GM18502 (cell line): ENCODE results near the gene KCNK2.

Source experiments
- ATAC-seq: cut with Tn5 transposase; IDR thresholded peaks from one replicate; pipeline ENCODE4 v1.9.1; 2021; ENCODE audit warnings: mild to moderate bottlenecking; ENCODE audit not compliant: unreplicated experiment, poor library complexity

KCNK2 gene

GRCh38 chr1:215241451-215241850 lies 158.9 kb downstream of the KCNK2 start:
- ATAC-seq: no peak

DNA sequence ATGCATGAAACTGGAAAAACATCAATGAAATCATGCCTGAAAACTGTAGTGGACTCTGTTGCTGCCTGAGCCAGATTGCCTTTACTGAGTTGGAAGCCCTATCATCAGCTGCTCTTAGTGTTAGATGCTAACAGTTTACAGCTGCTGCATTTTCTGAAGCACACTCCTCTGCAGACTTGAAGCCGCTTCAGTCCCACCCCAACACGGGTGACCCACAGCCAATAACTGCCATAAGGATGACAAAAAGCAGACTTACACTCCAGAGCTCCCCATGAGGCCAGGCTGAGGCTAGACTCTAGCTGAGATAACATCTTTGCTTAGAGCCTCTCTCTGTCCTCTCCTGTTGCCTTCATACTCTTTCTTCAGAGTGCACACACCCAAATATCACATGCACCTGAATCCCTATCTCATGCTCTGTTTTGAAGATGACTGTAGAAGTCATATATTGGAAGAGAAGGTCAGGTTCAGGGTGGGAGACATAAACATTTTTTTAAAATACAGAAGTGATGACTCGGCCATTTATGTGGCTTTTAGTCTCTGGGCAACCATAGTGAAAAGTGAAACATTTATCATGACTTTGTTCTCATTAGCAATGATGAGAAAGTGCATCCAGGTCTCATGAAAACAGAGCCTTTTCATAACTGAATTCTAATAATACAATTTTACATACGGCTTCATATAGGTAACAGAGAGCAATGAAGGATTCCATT lies 161.0 kb downstream of the KCNK2 start:
- ATAC-seq: no peak

- no peak for ATAC-seq
These were observed 168.4 kb downstream of the KCNK2 start for GRCh38 chr1:215250913-215251312.

- no peak for ATAC-seq
These were observed 168.9 kb downstream of the KCNK2 start for GRCh38 chr1:215251428-215251827.

DNA sequence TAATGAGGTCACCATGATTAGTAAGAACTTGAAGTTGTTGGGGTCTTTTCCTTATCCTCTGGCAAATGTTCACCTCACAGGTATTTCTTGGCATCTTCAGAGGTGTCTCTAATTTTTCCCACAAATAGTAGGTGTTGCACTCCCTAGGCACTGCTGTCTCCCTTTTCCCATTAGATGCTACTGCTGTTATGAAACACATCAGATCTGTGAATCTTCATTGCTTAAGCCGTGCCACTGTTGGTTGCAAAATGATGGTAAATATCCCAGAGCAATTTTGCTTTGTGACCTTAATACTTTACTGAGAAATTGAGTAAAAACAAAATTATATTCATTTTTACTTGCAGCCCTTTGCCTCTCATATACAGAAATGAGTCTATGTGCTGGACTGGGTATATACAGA lies 169.6 kb downstream of the KCNK2 start:
- no peak for ATAC-seq

DNA sequence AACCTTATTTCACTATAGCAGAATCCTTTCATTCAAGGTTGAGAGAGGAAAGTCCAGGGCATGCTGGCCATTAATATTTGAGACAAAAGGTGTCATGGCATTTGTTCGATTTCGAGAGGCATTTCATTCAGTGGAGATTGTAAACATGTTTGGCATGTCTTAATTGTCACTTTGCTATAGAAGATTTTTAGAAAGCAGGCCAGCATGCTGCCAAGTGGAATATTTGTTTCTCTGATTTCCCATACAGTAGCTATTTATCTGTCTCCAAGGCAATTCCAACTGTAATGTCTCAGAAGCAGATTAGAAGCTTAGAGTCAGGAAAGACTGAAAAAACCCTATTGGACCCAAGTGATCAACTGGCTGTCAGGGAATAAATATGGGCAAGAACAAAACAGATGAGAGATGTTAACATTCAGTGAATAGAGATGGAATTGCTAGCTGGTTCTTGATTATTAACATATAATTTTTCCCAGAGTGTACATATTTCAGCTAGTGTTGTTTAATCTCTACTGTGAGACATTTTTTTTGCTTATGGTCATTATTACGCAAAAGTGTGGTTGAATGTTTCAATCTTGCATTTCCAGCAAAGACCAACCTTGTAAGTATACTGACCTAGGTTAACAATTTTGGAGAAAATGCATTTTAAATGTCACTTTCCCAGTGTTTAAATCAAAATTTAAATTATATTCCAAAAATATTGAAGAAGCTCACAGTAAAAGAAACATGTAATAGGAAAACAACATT lies 174.6 kb downstream of the KCNK2 start:
- no peak for ATAC-seq

- no peak for ATAC-seq
These were observed 178.2 kb downstream of the KCNK2 start for GRCh38 chr1:215260711-215261110.

GRCh38 chr1:215262106-215262505 lies 179.6 kb downstream of the KCNK2 start:
- ATAC-seq: no peak

DNA sequence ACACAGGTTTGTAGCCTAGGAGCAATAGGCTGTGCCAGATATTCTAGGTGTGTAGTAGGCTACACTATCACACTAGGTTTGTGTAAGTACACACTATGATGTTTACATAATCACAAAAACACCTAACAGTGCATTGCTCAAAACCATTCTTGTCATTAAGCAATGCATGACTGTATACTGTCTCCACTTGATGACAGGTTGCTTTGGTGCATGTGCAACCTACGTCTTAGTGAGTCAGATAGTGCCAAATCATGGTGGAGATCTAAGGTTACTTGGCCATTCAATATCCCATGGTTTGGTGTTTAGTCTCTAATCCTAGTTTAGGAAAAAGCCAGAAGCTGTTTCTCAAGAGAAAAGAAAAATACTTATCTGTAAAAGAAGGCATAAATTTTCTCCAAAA lies 181.1 kb downstream of the KCNK2 start:
- ATAC-seq: no peak

- ATAC-seq: no peak
These were observed 182.1 kb downstream of the KCNK2 start for GRCh38 chr1:215264649-215265048.

DNA sequence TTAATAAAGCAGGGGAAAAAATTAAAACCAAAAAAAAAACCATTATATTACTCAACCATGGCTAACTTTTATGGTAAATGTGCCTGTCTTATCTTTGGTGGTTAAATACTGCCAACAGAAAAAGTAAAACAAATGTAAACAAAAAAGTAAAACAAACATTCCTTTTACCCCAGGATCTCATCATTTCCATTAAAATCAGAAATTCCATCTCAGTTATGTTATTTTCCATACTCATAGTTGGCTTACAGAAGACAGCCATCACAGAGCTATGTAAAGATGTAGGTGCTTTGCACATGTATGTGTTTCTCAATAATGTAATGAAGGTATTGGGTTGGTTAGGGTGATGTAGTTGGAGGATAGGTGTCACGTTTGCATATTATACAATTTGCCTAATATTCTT lies 185.0 kb downstream of the KCNK2 start:
- ATAC-seq: no peak

DNA sequence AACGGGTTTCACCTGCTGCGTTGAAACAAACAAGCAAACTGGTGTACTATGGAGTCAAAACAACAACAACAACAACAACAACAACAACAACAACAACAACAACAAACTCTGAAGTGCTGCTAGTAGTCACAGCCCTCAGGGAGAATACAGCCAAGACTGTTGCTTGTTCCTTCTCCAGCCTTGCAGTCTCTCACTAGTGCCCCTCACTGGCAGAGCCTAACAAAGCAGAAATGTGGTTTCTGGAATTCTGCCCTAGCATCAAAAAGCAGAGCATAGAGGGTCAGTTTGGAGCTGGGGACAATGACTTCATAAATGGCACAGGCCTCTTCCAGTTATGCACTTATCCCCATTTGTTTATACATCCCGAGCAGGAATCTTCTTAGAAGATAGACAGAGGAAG lies 187.4 kb downstream of the KCNK2 start:
- ATAC-seq: no peak

DNA sequence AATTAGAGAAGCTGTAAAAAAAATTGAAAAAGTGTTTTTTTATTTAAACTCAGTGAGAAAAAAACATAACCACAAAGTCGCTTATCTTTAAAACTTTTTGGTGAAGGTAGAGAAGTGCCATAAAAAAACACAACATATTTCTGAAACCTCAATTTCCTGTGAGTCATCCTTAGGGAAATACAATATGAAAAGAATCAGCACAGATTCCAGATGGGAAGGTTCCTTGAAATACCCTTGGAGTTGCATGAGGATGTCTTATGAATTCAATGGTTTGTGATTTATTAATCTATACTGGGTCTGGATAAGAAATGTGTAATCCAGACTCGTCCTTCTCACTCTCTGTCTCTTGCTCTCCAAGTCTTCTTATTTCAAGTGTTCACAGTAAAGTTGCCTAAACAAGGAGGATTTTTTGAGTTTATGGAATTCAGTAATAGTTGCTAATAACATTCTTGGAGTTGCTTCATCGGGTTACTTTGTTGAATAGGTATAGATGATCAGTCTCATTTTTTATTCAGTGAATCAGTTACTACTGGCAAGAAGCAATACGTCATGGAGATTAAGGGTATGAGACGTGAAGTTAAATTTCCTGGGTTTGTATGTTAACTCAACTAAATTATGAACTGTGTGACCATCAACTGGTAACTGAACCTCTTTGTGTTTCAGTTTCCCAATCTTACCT lies 191.4 kb downstream of the KCNK2 start:
- ATAC-seq: no peak

DNA sequence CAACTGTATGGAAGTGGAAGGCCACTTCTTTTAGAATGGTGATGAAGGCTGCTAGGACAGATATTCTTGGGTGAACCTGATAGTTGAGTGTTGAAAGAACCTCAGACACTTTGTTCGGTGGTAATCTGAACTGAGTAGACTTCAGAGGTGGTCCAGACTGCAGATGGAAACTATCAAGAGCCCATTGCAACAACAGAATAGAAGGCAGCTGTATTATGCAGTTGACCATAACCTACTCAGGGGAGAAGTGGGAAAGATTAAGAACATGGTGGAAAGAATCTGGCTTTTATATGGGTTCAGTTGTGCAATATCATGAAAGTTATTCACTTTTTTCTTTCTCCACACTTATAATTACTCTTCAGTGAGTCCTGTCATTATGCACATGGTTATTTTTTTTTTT lies 194.0 kb downstream of the KCNK2 start:
- no peak for ATAC-seq

DNA sequence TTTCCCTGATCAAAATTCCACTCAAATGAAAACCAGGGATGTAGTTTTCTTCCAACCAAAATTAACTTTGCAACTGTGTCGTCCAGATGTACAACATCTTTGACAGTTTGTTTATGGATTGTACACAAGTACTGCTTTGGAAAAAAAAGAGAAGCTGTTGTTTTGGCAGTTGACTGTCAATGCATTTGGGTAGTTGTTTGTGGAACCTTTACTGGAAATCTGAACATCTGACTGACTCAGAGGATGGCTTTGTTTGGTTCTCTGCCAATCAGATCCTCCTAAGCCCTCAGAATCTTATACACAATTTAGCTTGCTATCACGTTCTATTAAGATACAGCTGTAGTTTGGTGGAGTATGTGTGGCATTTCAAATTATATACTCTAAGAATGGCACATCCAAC lies 195.0 kb downstream of the KCNK2 start:
- no peak for ATAC-seq

- ATAC-seq: no peak
These were observed 197.1 kb downstream of the KCNK2 start for GRCh38 chr1:215279682-215280081.

DNA sequence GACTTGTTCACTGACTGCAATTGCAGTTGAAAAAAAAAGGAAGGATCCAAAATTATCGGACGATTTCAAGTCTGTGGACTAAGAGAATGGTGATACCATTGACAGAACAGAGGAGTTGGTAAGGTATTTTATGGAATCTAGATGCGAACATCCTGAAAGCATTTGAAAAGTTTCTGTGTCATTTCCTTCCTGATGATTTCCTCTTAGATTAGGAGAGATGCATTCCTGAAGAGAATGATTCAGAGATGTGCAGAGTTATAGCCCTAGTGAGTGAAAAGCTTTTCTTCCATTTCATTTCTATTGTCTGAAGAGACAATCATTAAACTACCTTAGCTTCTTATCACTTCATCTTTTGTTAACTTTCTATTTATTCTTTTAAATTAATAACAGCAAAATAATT lies 200.0 kb downstream of the KCNK2 start:
- no peak for ATAC-seq

DNA sequence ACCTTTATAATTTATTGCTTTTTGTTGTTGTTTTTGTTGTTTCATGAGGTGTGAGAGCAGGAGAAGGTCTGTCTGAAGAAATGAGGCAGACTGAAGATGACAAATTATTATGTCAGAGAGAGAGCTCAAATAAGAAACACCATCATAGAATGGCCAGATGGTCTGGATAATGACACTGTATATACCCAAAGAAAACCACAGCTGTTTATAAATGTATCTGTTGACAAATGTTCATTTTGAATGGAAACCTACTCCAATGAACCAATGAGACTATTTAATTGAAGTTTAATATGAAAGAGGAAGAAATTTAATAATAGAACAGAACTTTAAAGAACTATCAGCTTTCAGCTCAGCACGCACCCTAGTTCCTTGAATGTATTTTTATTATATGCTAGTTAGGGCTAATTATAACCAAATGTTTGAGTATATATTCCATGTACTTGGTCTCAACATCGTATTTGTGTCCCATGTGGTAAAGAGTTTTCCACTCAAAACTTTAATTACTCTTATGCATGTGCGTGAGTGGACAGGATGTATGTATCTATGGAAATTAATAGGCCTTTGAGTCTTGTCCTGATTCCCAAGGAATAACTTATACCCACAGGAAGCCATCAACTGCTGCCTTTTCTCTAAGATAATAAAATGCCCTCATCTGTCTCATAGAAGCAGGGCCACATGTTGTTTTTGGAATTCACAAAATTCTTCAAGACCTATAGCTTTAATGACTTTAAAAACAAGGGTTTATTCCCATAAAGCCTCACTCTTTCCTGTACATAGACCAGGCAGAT lies 202.7 kb downstream of the KCNK2 start:
- ATAC-seq: no peak
